ENCODE data around the gene PARVA. TPM values are rescaled to one million over a fixed set of nuclear protein-coding genes. Genes with fewer than 3 reads are reported as not detected.

Gene PARVA
- total RNA-seq, 4 donors from 2014 or later: 28.5 to 37.4 (median 32.2) TPM

- 94% methylated on average over 3 of the region's 3 CpGs for WGBS, 2 donors
- TF ChIP-seq CTCF (IDR thresholded peaks at IDR 0.05) (no peak), POLR2A (IDR thresholded peaks at IDR 0.05) (no peak)
- intact Hi-C loops (cut with DNase I): no loop called here
- Histone ChIP-seq H3K36me3 (no peaks in the 10 kb centered on the region), H3K4me1 (peaks cover 4 to 9% of the 10 kb centered on the region in 2 donors), H3K27me3 (no peaks in the 10 kb centered on the region), H3K27ac (no peak overlapping the region), H3K4me3 (replicated peaks in 1 of 3) (no peak overlapping the region), H3K9me3 (no peaks in the 10 kb centered on the region)
- no peak for DNase-seq
Observed at GRCh38 chr11:12560362-12560761, 183.0 kb downstream of the PARVA start.

GRCh38 chr11:12560861-12561260 is 183.5 kb downstream of the PARVA start:
- intact Hi-C loops (cut with DNase I): no loop called here

GRCh38 chr11:12564012-12564411 is 186.6 kb downstream of the PARVA start:
- intact Hi-C loops (cut with DNase I): no loop called here
- H3K4me3 ChIP-seq (replicated peaks in 1 of 3): no peak overlapping the region

More at GRCh38 chr11:12560861-12561260, 183.5 kb downstream of the PARVA start:
- 68 to 85% methylated on average over 2 of the region's 2 CpGs for WGBS, 2 donors
- Histone ChIP-seq H3K27ac (no peak overlapping the region), H3K4me1 (peaks cover 4 to 8% of the 10 kb centered on the region in 2 donors), H3K36me3 (no peaks in the 10 kb centered on the region), H3K9me3 (no peaks in the 10 kb centered on the region), H3K27me3 (no peaks in the 10 kb centered on the region), H3K4me3 (replicated peaks in 1 of 3) (no peak overlapping the region)
- TF ChIP-seq CTCF (IDR thresholded peaks at IDR 0.05): no peak
- TF ChIP-seq POLR2A (IDR thresholded peaks at IDR 0.05): no peak
- no peak for DNase-seq

GRCh38 chr11:12565406-12565805 is 188.0 kb downstream of the PARVA start:
- no peak overlapping the region for H3K27ac ChIP-seq
- DNase-seq: no peak
- no peaks in the 10 kb centered on the region for H3K9me3 ChIP-seq
- no peak overlapping the region for H3K4me3 ChIP-seq (replicated peaks in 1 of 3)
- TF ChIP-seq POLR2A (IDR thresholded peaks at IDR 0.05) (no peak), CTCF (IDR thresholded peaks at IDR 0.05) (no peak)
- H3K4me1 ChIP-seq: no peaks in the 10 kb centered on the region
- H3K27me3 ChIP-seq: no peaks in the 10 kb centered on the region
- H3K36me3 ChIP-seq: no peaks in the 10 kb centered on the region
- intact Hi-C loops (cut with DNase I): no loop called here
- 81% methylated on average over 3 of the region's 3 CpGs for WGBS, 2 donors

More at GRCh38 chr11:12564012-12564411, 186.6 kb downstream of the PARVA start:
- Histone ChIP-seq H3K4me1 (no peaks in the 10 kb centered on the region), H3K9me3 (no peaks in the 10 kb centered on the region), H3K27ac (no peak overlapping the region), H3K36me3 (no peaks in the 10 kb centered on the region), H3K27me3 (no peaks in the 10 kb centered on the region)
- TF ChIP-seq POLR2A (IDR thresholded peaks at IDR 0.05) (no peak), CTCF (IDR thresholded peaks at IDR 0.05) (no peak)
- no peak for DNase-seq

- TF ChIP-seq CTCF (IDR thresholded peaks at IDR 0.05) (no peak), POLR2A (IDR thresholded peaks at IDR 0.05) (no peak)
- no peak overlapping the region for H3K27ac ChIP-seq
- H3K27me3 ChIP-seq: no peaks in the 10 kb centered on the region
- H3K4me3 ChIP-seq (replicated peaks in 1 of 3): no peak overlapping the region
- intact Hi-C loops (cut with DNase I): no loop called here
- no peak for DNase-seq
- WGBS, 2 donors: 90% methylated on average over 4 of the region's 4 CpGs
- H3K36me3 ChIP-seq: no peaks in the 10 kb centered on the region
- H3K4me1 ChIP-seq: no peaks in the 10 kb centered on the region
- no peaks in the 10 kb centered on the region for H3K9me3 ChIP-seq
Observed at GRCh38 chr11:12567746-12568460, 190.5 kb downstream of the PARVA start.

Data from thyroid gland (tissue), 4 donors.